ENCODE measurements around the gene RPTOR. TPM values are rescaled to one million over a fixed set of nuclear protein-coding genes. Genes with fewer than 3 reads are reported as not detected.

The RPTOR gene
- total and polyA plus RNA-seq, 12 donors: 7.9 to 30.3 (median 25.6) TPM

DNA sequence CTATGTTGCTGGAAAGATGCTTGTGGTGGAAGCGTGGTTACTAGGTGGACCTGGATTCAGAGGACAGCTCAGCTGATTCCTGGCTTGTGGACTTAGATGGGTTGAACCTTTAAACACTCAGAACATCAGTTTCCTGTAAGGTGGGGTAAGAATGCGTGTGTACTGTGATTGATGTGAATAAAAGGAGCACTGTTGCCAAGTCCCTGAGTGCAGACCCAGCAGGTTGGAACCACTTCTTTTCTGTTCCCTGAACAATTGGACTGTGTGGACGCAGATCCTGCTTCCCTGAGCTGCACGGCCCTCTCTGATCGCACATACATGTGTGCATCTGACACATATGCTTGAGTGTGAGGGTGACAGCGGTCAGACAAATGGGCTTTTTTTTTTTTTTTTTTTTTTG lies 37.5 kb downstream of the RPTOR start:
- no peak for ATAC-seq
- Histone ChIP-seq H3K27me3 (no peaks in the 10 kb centered on the region), H3K36me3 (peaks cover 0 to 7% (median 0%) of the 10 kb centered on the region in 9 donors), H3K4me3 (no peak overlapping the region), H3K9me3 (no peaks in the 10 kb centered on the region), H3K4me1 (peaks cover 0 to 12% (median 0%) of the 10 kb centered on the region in 9 donors), H3K27ac (no peak overlapping the region)
- no peak for DNase-seq
- intact Hi-C loops (cut with DNase I): no loop called here
- TF ChIP-seq, protein P1, sequence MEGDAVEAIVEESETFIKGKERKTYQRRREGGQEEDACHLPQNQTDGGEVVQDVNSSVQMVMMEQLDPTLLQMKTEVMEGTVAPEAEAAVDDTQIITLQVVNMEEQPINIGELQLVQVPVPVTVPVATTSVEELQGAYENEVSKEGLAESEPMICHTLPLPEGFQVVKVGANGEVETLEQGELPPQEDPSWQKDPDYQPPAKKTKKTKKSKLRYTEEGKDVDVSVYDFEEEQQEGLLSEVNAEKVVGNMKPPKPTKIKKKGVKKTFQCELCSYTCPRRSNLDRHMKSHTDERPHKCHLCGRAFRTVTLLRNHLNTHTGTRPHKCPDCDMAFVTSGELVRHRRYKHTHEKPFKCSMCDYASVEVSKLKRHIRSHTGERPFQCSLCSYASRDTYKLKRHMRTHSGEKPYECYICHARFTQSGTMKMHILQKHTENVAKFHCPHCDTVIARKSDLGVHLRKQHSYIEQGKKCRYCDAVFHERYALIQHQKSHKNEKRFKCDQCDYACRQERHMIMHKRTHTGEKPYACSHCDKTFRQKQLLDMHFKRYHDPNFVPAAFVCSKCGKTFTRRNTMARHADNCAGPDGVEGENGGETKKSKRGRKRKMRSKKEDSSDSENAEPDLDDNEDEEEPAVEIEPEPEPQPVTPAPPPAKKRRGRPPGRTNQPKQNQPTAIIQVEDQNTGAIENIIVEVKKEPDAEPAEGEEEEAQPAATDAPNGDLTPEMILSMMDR (IDR thresholded peaks at IDR 0.05): no peak
- WGBS, 2 donors: 86 to 90% methylated on average over 6 of the region's 6 CpGs

DNA sequence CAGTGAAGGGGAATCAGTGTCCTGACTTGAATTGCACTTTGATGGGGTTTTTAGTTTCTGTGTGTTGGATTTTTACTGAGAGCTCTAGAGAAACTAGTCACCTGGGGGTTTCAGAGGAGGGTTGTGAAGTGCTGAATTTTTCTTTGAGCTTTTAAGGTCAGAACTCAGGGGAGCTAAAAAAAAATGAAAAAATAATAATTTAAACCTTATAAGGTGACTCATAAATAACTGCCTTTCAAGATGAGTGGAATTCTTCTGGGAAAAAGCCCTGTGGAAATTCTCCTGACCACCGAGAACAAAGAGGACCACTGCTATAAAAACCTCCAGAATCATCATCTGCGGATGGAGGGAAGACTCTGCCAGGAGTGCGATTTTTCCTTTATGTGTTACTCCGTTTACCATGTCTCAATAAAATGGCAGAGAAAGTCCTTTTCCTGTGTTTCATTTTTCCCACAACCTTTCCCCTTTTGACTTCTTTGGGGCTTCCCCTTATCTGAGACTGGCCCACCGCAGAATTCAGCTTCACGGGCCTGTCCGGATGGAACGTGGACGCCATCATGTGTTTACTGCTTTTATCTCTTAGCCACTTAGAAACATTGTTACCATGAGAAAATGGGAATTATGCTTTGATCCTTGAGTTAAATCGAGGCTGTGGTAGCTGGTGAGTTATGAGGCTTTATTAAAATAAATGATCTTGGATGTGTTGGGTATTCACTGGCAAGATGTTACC lies 39.7 kb downstream of the RPTOR start:
- ATAC-seq (no peak), DNase-seq (no peak)
- intact Hi-C loops (cut with DNase I): no loop called here
- TF ChIP-seq, protein P1 (IDR thresholded peaks at IDR 0.05): no peak
- Histone ChIP-seq H3K4me3 (no peak overlapping the region), H3K36me3 (peaks cover 0 to 8% (median 0%) of the 10 kb centered on the region in 9 donors), H3K27me3 (no peaks in the 10 kb centered on the region), H3K27ac (no peak overlapping the region), H3K4me1 (peaks cover 0 to 12% (median 0%) of the 10 kb centered on the region in 9 donors), H3K9me3 (no peaks in the 10 kb centered on the region)
- WGBS, 2 donors: 84% methylated on average over 10 of the region's 10 CpGs

DNA sequence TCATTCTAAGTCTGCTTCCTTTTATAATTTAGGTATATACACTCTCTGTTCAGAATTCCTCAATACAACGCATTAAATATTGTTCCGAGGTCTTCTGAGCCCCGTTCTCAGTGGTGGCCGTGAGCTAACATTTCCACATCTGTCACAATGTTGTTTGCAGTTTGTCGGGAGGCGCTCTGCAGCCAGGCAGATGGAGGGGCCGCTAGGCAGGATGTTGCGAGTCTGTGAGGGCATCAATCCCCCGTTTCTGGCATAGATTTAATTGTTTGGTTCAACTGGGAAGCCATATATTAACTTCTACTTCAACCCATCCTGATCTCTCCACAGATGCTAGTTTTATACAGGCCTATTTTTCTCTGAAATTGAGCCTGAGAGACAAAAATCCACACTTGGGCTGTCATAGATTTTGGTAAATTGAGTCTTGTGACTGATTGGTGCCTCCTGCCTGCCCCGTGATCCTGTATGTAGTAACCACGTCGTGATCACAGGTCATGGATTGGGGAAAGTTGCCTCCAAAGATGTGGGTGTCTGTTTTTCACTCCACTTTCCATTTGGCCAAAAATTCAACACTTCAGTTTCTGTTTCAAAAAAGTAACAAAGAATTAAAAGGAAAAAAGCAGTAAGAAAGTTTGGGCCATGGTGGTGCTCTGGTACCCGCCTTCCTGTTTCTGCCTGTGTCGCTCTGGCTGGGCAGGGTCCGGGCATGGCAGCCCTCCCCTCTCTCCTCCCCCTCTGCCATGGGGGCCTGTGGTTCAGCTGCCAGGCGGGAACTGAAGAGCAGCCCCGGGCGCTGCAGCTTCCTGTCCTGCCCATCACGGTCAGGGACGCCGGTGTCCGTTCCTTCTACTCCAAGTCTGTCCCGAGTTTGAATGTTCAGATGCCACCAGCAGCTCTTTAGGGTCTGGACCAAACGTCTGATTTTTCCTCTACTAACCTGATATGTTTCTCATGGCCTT lies 41.5 kb downstream of the RPTOR start:
- WGBS, 2 donors: 81 to 88% methylated on average over 24 of the region's 24 CpGs
- Histone ChIP-seq H3K9me3 (no peaks in the 10 kb centered on the region), H3K36me3 (peaks cover 0 to 8% (median 0%) of the 10 kb centered on the region in 9 donors), H3K4me3 (peak overlapping the region in 1 of 10 donors; percentile 10), H3K27ac (no peak overlapping the region), H3K4me1 (peaks cover 0 to 12% (median 0%) of the 10 kb centered on the region in 9 donors), H3K27me3 (no peaks in the 10 kb centered on the region)
- intact Hi-C loops (cut with DNase I): no loop called here
- TF ChIP-seq, protein P1 (IDR thresholded peaks at IDR 0.05): no peak
- DNase-seq (no peak), ATAC-seq (no peak)

DNA sequence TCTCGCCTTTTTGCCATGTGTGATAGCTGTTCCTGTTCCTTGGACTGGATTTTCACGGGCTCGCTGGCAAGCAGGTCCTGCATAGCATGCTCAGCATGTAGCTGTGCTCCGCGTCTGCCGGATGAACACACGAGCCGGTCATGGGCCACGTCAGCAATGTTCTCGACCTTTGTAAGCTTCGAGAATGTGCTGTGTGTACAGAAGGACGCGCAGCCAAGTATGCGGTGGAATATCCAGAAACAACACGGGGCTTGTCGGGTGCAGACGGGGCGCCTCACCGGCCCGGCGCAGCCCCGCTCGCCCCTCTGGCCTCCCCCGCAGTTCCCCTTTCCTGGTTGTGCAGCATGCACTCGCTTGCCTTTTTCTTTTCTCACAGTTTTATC lies 42.2 kb downstream of the RPTOR start:
- 91 to 93% methylated on average over 25 of the region's 25 CpGs for WGBS, 2 donors
- TF ChIP-seq, protein P1 (IDR thresholded peaks at IDR 0.05): no peak
- no peaks in the 10 kb centered on the region for H3K9me3 ChIP-seq
- ATAC-seq: no peak
- intact Hi-C loops (cut with DNase I): no loop called here
- no peaks in the 10 kb centered on the region for H3K27me3 ChIP-seq
- H3K27ac ChIP-seq: no peak overlapping the region
- peaks cover 0 to 6% (median 0%) of the 10 kb centered on the region in 9 donors for H3K36me3 ChIP-seq
- H3K4me3 ChIP-seq: peak overlapping the region in 1 of 10 donors; percentile 10
- H3K4me1 ChIP-seq: peaks cover 0 to 12% (median 0%) of the 10 kb centered on the region in 9 donors
- DNase-seq: no peak
